Omental fat pad (tissue), 4 donors: ENCODE measurements around the gene SMIM12. TPM values are rescaled to one million over a fixed set of nuclear protein-coding genes. Genes with fewer than 3 reads are reported as not detected.

ENCODE experiments used
- ATAC-seq: fragments of 150-250 bp; one replicate; pipeline ENCODE4 v1.9.1; 2016; ENCODE audit warnings: mild to moderate bottlenecking, moderate library complexity; ENCODE audit not compliant: low FRiP score
- DNase-seq: peaks from one replicate; pipeline ENCODE4 v3.0.0-alpha.2; 2019; ENCODE audit warnings: low spot score
- total RNA-seq, 4 donors: library from RNA; depleted of rRNA; stranded (reverse); fragments of >200 nt; gene quantifications; one replicate each; pipeline ENCODE4 v1.1.0, GENCODE V29; 2016
- TF ChIP-seq, protein P1 (sequence below), 3 donors: fragments of 450-650 bp; IDR thresholded peaks; one replicate each; pipeline ENCODE4 v1.5.1; 2016 to 2017; ENCODE audit warnings: antibody characterized with exemption in 3 of 3, mild to moderate bottlenecking in 3 of 3, moderate library complexity in 2 of 3

The SMIM12 gene
- total RNA-seq, 4 donors from 2014 or later, result 34.0 to 65.4 (median 42.1) TPM

GRCh38 chr1:34863501-34863900 lies 4.0 kb upstream of the SMIM12 start:
- DNase-seq, result no peak
- TF ChIP-seq, protein P1, sequence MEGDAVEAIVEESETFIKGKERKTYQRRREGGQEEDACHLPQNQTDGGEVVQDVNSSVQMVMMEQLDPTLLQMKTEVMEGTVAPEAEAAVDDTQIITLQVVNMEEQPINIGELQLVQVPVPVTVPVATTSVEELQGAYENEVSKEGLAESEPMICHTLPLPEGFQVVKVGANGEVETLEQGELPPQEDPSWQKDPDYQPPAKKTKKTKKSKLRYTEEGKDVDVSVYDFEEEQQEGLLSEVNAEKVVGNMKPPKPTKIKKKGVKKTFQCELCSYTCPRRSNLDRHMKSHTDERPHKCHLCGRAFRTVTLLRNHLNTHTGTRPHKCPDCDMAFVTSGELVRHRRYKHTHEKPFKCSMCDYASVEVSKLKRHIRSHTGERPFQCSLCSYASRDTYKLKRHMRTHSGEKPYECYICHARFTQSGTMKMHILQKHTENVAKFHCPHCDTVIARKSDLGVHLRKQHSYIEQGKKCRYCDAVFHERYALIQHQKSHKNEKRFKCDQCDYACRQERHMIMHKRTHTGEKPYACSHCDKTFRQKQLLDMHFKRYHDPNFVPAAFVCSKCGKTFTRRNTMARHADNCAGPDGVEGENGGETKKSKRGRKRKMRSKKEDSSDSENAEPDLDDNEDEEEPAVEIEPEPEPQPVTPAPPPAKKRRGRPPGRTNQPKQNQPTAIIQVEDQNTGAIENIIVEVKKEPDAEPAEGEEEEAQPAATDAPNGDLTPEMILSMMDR (IDR thresholded peaks at IDR 0.05), result no peak
- no peak for ATAC-seq

- TF ChIP-seq, protein P1 (IDR thresholded peaks at IDR 0.05), result no peak
- ATAC-seq (peak; percentile 38), DNase-seq (no peak)
Measured at GRCh38 chr1:34858901-34859445, 576 bp downstream of the SMIM12 start.

DNA sequence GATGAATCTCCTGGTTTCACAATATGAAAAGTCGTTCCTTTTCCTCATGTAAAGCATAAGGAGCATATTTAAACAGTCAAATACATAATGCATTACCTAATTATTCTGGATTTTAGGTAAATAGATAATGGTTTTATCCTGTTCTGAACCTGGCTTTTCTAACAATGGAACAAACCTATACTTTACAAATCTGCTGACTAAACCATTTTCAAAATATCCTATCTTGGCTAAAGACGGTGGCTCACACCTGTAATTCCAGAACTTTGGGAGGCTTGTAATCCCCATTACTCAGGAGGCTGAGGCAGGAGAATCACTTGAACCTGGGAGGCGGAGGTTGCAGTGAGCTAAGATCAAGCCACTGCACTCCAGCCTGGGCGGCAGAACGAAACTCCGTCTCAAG lies 2.9 kb downstream of the SMIM12 start:
- DNase-seq (no peak), ATAC-seq (no peak)
- TF ChIP-seq, protein P1 (IDR thresholded peaks at IDR 0.05), result no peak

- DNase-seq, result peak; percentile 78
- TF ChIP-seq, protein P1 (IDR thresholded peaks at IDR 0.05), result peak in 2 of 3 donors; percentile 93 to 97
- ATAC-seq, result peak; percentile 95
Measured at GRCh38 chr1:34852677-34853217, 6.8 kb downstream of the SMIM12 start.

DNA sequence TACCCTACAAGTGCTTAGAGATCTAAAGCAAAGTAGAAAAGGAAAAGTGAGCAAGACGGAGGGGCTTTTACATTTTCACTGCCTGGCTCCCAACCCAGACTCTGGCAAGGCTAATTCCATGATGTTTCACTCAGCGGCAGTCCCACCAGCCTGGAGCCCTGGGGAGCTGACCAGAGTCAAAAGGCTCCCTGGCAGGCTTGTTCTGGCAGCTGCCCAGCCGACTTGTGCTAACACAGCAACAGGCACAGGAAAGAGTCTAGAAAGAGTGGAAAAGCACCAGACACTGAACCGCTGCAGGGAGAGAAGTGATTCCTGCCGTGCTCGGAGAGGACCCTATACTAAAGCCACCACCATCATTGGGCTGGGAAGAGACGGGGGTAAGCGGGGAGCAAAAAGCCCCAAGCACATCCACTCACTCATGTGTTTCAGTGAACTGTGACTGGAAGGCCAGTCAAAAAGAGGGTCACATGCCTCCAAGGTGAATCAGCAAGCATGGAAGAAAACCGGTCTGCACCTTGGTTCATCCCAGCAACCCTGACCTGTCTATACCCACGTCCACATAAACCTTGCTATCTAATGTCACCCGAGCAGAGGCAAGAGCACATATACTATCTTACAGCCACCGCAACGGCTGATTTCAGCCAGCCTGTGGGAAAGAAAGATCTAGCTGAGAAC lies 8.0 kb downstream of the SMIM12 start:
- ATAC-seq (no peak), DNase-seq (no peak)
- TF ChIP-seq, protein P1 (IDR thresholded peaks at IDR 0.05), result no peak

GRCh38 chr1:34850382-34850781 lies 9.2 kb downstream of the SMIM12 start:
- TF ChIP-seq, protein P1 (IDR thresholded peaks at IDR 0.05), result no peak
- no peak for DNase-seq
- no peak for ATAC-seq

DNA sequence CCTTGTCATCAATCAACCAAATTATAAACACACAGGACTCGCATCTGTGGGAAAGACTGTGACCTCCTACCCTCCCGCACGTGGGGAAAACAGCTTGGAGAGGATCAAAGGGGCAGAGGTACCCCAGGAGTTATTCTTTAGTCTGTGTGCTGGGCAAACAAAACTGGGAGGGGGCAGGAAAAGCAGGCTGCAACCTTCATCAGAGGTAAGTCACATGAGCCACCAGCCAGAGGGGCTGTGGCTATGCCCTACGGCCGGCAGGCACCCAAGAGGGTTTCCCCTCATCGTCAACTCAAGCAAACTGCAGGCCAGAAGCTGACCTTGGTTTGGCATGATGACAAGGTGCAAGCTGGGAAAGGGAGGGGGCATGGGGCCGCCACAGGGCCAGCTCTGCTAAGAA lies 12.5 kb downstream of the SMIM12 start:
- ATAC-seq (no peak), DNase-seq (no peak)
- TF ChIP-seq, protein P1 (IDR thresholded peaks at IDR 0.05), result no peak
